Endothelial cell of umbilical vein (primary cell): Measurements from ENCODE around the gene LRRC4B.
A peak's percentile ranks its signal among the peaks of the same experiment; 100 is the strongest.

Source experiments
- CTCF ChIP-seq, 2 donors: IDR thresholded peaks; 1 replicate in 1 of 2; 2 replicates in 1 of 2; pipeline ENCODE4 v1.5.1; 2011; ENCODE audit warnings: low read length in 2 of 2, mild to moderate bottlenecking in 2 of 2, moderate library complexity in 2 of 2, control low read depth in 1 of 2, inconsistent platforms in 1 of 2, low read depth in 1 of 2; ENCODE audit not compliant: insufficient read depth in 1 of 2; ENCODE audit errors: extremely low read depth in 1 of 2
- EZH2 ChIP-seq: IDR thresholded peaks from 2 replicates; pipeline ENCODE4 v1.6.1; 2012; ENCODE audit warnings: borderline replicate concordance, low read depth, mild to moderate bottlenecking, moderate library complexity, low read length, inconsistent platforms; ENCODE audit not compliant: severe bottlenecking
- GATA2 ChIP-seq: IDR thresholded peaks from 2 replicates; pipeline ENCODE4 v1.7.0; 2011; ENCODE audit warnings: low read depth, mild to moderate bottlenecking, moderate library complexity, mixed read lengths, low read length; ENCODE audit not compliant: insufficient read length, insufficient read depth
- JUN ChIP-seq: IDR thresholded peaks from 2 replicates; pipeline ENCODE4 v1.6.1; 2011; ENCODE audit warnings: borderline replicate concordance, low read depth; ENCODE audit not compliant: insufficient read length, insufficient read depth
- MAX ChIP-seq: IDR thresholded peaks from 2 replicates; pipeline ENCODE4 v1.6.1; 2011; ENCODE audit not compliant: insufficient read depth, insufficient read length
- MYC ChIP-seq: IDR thresholded peaks from one replicate; pipeline ENCODE4 v1.6.1; 2011; ENCODE audit warnings: mild to moderate bottlenecking, low read depth, low read length
- POLR2A ChIP-seq: IDR thresholded peaks from 2 replicates; pipeline ENCODE4 v1.6.1; 2012; ENCODE audit warnings: low read depth, mild to moderate bottlenecking, control low read depth, low read length
- POLR2AphosphoS5 ChIP-seq: IDR thresholded peaks from 2 replicates; pipeline ENCODE4 v1.6.1; 2012; ENCODE audit warnings: low read depth, mild to moderate bottlenecking, control low read depth, low read length, moderate library complexity; ENCODE audit not compliant: insufficient read depth

- TF ChIP-seq EZH2 (no peak), POLR2A (no peak), CTCF (IDR thresholded peaks at IDR 0.05; ENCODE audit: extremely low read depth in 1 of 2, insufficient read depth in 1 of 2, low read depth in 1 of 2, low read length in 2 of 2) (peak; percentile 93 to 97), POLR2AphosphoS5 (no peak), MYC (no peak), JUN (no peak), MAX (no peak), GATA2 (no peak)
Measured at GRCh38 chr19:50537769-50538230, 30.4 kb downstream of the LRRC4B start.
